Lung (tissue), 12 donors: ENCODE data around the gene CAMK2B. TPM values are rescaled to one million over a fixed set of nuclear protein-coding genes. Genes with fewer than 3 reads are reported as not detected.

Experiments used
- ATAC-seq: fragments of 200-7000 bp; cut with Tn5 transposase; one replicate; pipeline ENCODE4 v1.9.1; 2020; ENCODE audit warnings: moderate number of reproducible peaks; ENCODE audit not compliant: insufficient read depth, low FRiP score
- DNase-seq, 3 donors: peaks; one replicate each; pipeline ENCODE4 v3.0.0-alpha.2; 2013 to 2017
- H3K27ac ChIP-seq, 2 donors: one replicate each; pipeline ENCODE4 v1.5.1; 2013; ENCODE audit warnings: mild to moderate bottlenecking in 2 of 2, moderate library complexity in 2 of 2, control low read depth in 1 of 2, inconsistent platforms in 1 of 2, low read depth in 1 of 2, low read length in 1 of 2
- H3K27me3 ChIP-seq, 3 donors: one replicate each; pipeline ENCODE4 v1.5.1; 2013; ENCODE audit warnings: low read length in 2 of 3; ENCODE audit not compliant: control insufficient read depth in 3 of 3, insufficient read depth in 3 of 3
- H3K36me3 ChIP-seq, 4 donors: one replicate each; pipeline ENCODE4 v1.5.1; 2013; ENCODE audit warnings: low read length in 4 of 4, mild to moderate bottlenecking in 1 of 4, moderate library complexity in 1 of 4; ENCODE audit not compliant: control insufficient read depth in 4 of 4, insufficient read depth in 4 of 4
- H3K4me1 ChIP-seq, 5 donors: one replicate each; pipeline ENCODE4 v1.5.1; 2013; ENCODE audit warnings: low read length in 5 of 5, mild to moderate bottlenecking in 2 of 5, moderate library complexity in 1 of 5; ENCODE audit not compliant: control insufficient read depth in 5 of 5, insufficient read depth in 5 of 5
- H3K4me3 ChIP-seq: one replicate; pipeline ENCODE4 v1.5.1; 2013; ENCODE audit warnings: mild to moderate bottlenecking, control low read depth, moderate library complexity
- H3K9ac ChIP-seq, 2 donors: one replicate each; pipeline ENCODE4 v1.5.1; 2013; ENCODE audit warnings: low read length in 2 of 2, control low read depth in 1 of 2; ENCODE audit not compliant: insufficient read depth in 1 of 2
- H3K9me3 ChIP-seq, 4 donors: one replicate each; pipeline ENCODE4 v1.5.1; 2013; ENCODE audit warnings: low read length in 3 of 4, mild to moderate bottlenecking in 1 of 4, moderate library complexity in 1 of 4; ENCODE audit not compliant: control insufficient read depth in 4 of 4, insufficient read depth in 3 of 4
- CTCF ChIP-seq: IDR thresholded peaks from 2 replicates; pipeline ENCODE4 v1.5.1; 2012; ENCODE audit warnings: mild to moderate bottlenecking; ENCODE audit errors: control extremely low read depth, extremely low read depth
- WGBS, 2 donors: extraction: QIAGEN DNeasy Blood & Tissue Kit; methylation state at CpG; one replicate each; pipeline ENCODE4 v1.1.7; 2013; 5-methylcytosine and 5-hydroxymethylcytosine counted together
- polyA plus RNA-seq, 2 donors: library from polyadenylated mRNA; stranded (reverse); fragments of 200-250 nt; gene quantifications; one replicate each; pipeline ENCODE4 v1.2.1, GENCODE V29; 2013
- total RNA-seq, 2 donors: library from RNA; depleted of rRNA in 1 of 2; stranded (reverse); fragments of >200 nt in 1 of 2; gene quantifications; one replicate each; pipeline ENCODE4 v1.2.1, GENCODE V29; 2014 to 2021
- donor health status: control.
- donor health status: control.
- donor health status: Bipolar disorder and iron deficiency.
- donor health status: healthy.
- donor health status: DM: yes; HTN: yes; CAD: no.

Gene CAMK2B
- total and polyA plus RNA-seq, 4 donors, result 0.12 to 0.80 (median 0.33) TPM

GRCh38 chr7:44228571-44229350, 96.6 kb downstream of the CAMK2B start:
- WGBS, 2 donors, result 82 to 92% methylated on average over 22 to 29 of the region's 29 CpGs
- Histone ChIP-seq H3K9ac (no peak overlapping the region), H3K27me3 (peaks cover 0 to 6% (median 2%) of the 10 kb centered on the region in 3 donors), H3K4me1 (peaks cover 0 to 8% (median 2%) of the 10 kb centered on the region in 5 donors), H3K27ac (no peak overlapping the region), H3K36me3 (no peaks in the 10 kb centered on the region), H3K4me3 (no peak overlapping the region), H3K9me3 (no peaks in the 10 kb centered on the region)
- DNase-seq, result no peak
- TF ChIP-seq CTCF, result no peak
- ATAC-seq, result no peak

GRCh38 chr7:44227911-44228310, 97.5 kb downstream of the CAMK2B start:
- DNase-seq (no peak), ATAC-seq (no peak)
- no peak overlapping the region for H3K9ac ChIP-seq
- no peaks in the 10 kb centered on the region for H3K36me3 ChIP-seq
- no peaks in the 10 kb centered on the region for H3K9me3 ChIP-seq
- no peak overlapping the region for H3K4me3 ChIP-seq
- WGBS, 2 donors, result 68 to 79% methylated on average over 14 of the region's 14 CpGs
- peaks cover 0 to 9% (median 2%) of the 10 kb centered on the region in 3 donors for H3K27me3 ChIP-seq
- no peak overlapping the region for H3K27ac ChIP-seq
- peaks cover 0 to 8% (median 2%) of the 10 kb centered on the region in 5 donors for H3K4me1 ChIP-seq
- TF ChIP-seq CTCF, result no peak

DNA sequence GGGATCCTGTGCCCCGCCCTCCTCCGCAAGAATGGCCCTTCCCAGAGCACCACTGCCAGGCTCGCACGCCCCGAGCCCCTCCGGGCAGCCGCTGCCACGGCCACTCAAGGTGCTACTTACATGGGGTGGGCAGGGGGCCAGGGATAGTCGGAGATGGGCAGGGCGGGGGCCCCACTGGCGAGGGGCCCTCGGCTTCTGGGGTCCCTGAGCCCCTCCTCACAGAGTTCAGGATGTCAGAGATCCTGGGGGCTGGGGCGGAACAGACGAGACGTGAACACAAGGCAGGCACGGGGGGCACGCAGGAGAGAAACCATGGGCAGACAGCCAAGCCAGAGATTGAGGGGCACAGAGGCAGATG, 99.0 kb downstream of the CAMK2B start:
- Histone ChIP-seq H3K4me1 (peaks cover 0 to 8% (median 2%) of the 10 kb centered on the region in 5 donors), H3K36me3 (no peaks in the 10 kb centered on the region), H3K27me3 (peaks cover 0 to 10% (median 2%) of the 10 kb centered on the region in 3 donors), H3K27ac (no peak overlapping the region), H3K9me3 (no peaks in the 10 kb centered on the region), H3K4me3 (no peak overlapping the region), H3K9ac (no peak overlapping the region)
- WGBS, 2 donors, result 39 to 59% methylated on average over 17 of the region's 17 CpGs
- no peak for TF ChIP-seq CTCF
- ATAC-seq (no peak), DNase-seq (no peak)
